HL-60 (cell line): ENCODE data around the gene FGF1.
A peak's percentile ranks its signal among the peaks of the same experiment; 100 is the strongest.

Experiments used
- DNase-seq, 2 experiments: peaks; one replicate each; pipeline ENCODE4 v3.0.0-alpha.2; 2010 to 2020; ENCODE audit warnings: low read depth in 1 of 2, low spot score in 1 of 2
- H3K27ac ChIP-seq: fragments of 250-450 bp; sonication (Bioruptor Pico); replicated peaks from 2 replicates; pipeline ENCODE4 v1.5.1; 2020; ENCODE audit warnings: mild to moderate bottlenecking, moderate library complexity
- H3K27me3 ChIP-seq: fragments of 250-450 bp; sonication (Bioruptor Pico); 2 replicates; pipeline ENCODE4 v1.5.1; 2021; ENCODE audit warnings: mild to moderate bottlenecking, moderate library complexity; ENCODE audit not compliant: insufficient read depth, poor library complexity, severe bottlenecking
- H3K4me3 ChIP-seq: replicated peaks from 2 replicates; pipeline ENCODE4 v1.5.1; 2011; ENCODE audit warnings: mild to moderate bottlenecking, control low read depth, low read length; ENCODE audit not compliant: insufficient read depth
- GABPA ChIP-seq: IDR thresholded peaks from 2 replicates; pipeline ENCODE4 v1.6.1; 2012; ENCODE audit warnings: low read depth
- POLR2AphosphoS5 ChIP-seq: IDR thresholded peaks from 2 replicates; pipeline ENCODE4 v1.6.1; 2012; ENCODE audit warnings: low read depth
- SPI1 ChIP-seq: IDR thresholded peaks from 2 replicates; pipeline ENCODE4 v1.6.1; 2012; ENCODE audit warnings: low read depth, mild to moderate bottlenecking, borderline replicate concordance
- TF ChIP-seq, protein P1 (sequence below): IDR thresholded peaks from 2 replicates; pipeline ENCODE4 v1.6.1; 2012; ENCODE audit warnings: low read depth; ENCODE audit not compliant: insufficient replicate concordance
- TF ChIP-seq, protein P2 (sequence below): IDR thresholded peaks from one replicate; pipeline ENCODE4 v1.5.1; 2011; ENCODE audit warnings: low read length, control low read depth, inconsistent platforms; ENCODE audit not compliant: insufficient read depth

FGF1 gene

DNA sequence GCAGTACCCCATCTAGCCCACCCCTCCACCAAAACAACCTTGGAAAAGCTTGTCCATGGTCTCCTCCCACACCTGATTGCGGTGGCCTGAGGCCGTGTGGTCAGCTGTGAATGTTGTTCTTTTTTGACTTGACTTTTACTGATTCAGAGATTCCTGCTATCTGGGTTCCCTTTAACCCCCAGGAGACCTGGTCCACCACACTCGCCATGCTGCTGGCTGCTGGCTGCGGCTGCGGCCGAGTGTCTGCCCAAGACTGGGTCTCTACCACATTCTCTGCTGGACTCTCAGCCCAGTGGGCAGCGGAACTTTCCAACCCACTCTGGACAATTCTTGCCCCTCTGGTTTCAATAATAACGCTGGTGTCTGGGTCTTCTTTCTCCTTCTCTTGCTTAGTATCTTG lies 28.4 kb downstream of the FGF1 start:
- Histone ChIP-seq H3K27me3 (peaks cover 11% of the 10 kb centered on the region), H3K27ac (no peak overlapping the region), H3K4me3 (no peak overlapping the region)
- TF ChIP-seq, protein P1, sequence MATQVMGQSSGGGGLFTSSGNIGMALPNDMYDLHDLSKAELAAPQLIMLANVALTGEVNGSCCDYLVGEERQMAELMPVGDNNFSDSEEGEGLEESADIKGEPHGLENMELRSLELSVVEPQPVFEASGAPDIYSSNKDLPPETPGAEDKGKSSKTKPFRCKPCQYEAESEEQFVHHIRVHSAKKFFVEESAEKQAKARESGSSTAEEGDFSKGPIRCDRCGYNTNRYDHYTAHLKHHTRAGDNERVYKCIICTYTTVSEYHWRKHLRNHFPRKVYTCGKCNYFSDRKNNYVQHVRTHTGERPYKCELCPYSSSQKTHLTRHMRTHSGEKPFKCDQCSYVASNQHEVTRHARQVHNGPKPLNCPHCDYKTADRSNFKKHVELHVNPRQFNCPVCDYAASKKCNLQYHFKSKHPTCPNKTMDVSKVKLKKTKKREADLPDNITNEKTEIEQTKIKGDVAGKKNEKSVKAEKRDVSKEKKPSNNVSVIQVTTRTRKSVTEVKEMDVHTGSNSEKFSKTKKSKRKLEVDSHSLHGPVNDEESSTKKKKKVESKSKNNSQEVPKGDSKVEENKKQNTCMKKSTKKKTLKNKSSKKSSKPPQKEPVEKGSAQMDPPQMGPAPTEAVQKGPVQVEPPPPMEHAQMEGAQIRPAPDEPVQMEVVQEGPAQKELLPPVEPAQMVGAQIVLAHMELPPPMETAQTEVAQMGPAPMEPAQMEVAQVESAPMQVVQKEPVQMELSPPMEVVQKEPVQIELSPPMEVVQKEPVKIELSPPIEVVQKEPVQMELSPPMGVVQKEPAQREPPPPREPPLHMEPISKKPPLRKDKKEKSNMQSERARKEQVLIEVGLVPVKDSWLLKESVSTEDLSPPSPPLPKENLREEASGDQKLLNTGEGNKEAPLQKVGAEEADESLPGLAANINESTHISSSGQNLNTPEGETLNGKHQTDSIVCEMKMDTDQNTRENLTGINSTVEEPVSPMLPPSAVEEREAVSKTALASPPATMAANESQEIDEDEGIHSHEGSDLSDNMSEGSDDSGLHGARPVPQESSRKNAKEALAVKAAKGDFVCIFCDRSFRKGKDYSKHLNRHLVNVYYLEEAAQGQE: no peak
- TF ChIP-seq GABPA: no peak
- no peak for TF ChIP-seq SPI1
- no peak for TF ChIP-seq POLR2AphosphoS5
- TF ChIP-seq, protein P2, sequence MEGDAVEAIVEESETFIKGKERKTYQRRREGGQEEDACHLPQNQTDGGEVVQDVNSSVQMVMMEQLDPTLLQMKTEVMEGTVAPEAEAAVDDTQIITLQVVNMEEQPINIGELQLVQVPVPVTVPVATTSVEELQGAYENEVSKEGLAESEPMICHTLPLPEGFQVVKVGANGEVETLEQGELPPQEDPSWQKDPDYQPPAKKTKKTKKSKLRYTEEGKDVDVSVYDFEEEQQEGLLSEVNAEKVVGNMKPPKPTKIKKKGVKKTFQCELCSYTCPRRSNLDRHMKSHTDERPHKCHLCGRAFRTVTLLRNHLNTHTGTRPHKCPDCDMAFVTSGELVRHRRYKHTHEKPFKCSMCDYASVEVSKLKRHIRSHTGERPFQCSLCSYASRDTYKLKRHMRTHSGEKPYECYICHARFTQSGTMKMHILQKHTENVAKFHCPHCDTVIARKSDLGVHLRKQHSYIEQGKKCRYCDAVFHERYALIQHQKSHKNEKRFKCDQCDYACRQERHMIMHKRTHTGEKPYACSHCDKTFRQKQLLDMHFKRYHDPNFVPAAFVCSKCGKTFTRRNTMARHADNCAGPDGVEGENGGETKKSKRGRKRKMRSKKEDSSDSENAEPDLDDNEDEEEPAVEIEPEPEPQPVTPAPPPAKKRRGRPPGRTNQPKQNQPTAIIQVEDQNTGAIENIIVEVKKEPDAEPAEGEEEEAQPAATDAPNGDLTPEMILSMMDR: no peak
- no peak for DNase-seq

DNA sequence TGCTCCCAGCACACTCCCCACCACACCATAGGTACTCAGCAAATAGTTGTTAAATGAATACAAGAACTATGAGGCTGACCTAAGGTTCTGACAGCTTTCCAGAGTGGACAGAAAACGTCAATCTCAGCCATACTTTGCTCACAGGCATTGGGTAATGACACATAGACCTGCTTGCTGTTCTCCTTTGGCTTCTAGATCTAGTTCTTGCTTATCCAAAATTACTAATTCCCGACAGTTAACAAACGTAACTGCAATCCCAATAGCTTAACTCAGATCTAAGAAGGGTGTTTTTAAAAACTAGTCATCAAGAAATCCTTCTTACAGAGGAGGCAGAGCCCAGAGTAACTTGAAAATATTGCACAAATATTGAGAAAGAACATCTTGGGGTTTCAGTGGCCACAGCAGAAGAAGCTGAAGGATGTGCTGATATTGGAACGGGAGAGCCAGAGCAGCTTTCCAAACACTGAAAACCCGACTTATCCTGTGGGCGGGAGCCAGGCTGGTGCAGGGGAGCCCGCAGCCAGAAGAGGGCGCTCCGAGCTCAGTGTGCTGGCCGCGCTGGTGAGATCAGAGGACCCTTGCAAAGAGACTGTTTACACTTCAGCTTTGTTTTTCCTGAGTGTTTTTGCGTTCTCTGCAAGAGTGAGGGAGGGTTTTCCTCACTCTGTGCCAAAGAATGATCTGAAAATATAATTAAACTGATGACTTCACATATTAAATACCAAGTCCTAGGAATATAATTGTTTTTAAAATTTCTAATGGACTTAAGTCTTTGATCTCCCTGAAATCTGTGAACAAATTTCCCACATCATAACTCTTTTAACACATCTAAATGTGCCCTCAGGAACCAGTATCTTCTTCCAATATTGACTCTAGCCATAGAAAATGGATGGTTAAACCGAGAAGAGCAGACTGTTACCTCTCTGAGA lies 30.3 kb downstream of the FGF1 start:
- peaks cover 11% of the 10 kb centered on the region for H3K27me3 ChIP-seq
- TF ChIP-seq, protein P1: no peak
- no peak for TF ChIP-seq SPI1
- TF ChIP-seq GABPA: no peak
- TF ChIP-seq, protein P2: peak; percentile 91
- no peak overlapping the region for H3K4me3 ChIP-seq
- DNase-seq: peak; percentile 20 to 57
- no peak overlapping the region for H3K27ac ChIP-seq

DNA sequence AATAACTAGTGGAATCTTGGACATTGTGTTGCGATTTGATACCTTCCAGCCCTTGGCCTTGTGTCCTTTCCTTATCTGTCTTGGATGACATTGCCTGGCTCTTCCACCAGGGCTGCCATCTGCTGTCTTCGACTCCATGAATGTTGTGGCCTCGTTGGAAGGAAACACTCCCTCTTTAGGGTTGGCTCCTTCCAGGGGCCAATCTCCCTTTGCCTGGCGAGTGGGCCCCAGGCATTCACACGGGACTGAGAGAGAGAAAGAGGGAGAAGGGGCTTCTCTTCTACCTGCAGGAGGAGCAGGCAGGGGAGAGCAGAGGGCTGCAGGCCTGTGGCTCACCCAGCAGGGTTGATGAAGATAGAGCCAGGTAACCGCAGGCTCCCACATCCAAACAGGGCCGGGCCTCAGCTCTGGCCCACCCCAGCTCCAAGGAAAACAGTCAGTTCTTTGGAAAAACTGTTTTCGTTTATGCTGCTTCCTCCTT lies 31.3 kb downstream of the FGF1 start:
- no peak for DNase-seq

More for the DNA sequence above, 31.3 kb downstream of the FGF1 start:
- TF ChIP-seq, protein P1: no peak
- TF ChIP-seq POLR2AphosphoS5: no peak
- TF ChIP-seq, protein P2: no peak
- no peak for TF ChIP-seq GABPA
- no peak for TF ChIP-seq SPI1
- H3K27me3 ChIP-seq: peaks cover 11% of the 10 kb centered on the region
- H3K27ac ChIP-seq: no peak overlapping the region
- no peak overlapping the region for H3K4me3 ChIP-seq
